ENCODE data around the gene NCAM2.

The NCAM2 gene

GRCh38 chr21:21268885-21269284 lies 270.7 kb downstream of the NCAM2 start:
- H3K4me1 ChIP-seq (ENCODE audit: control insufficient read depth in 1 of 2, insufficient read depth in 2 of 2, low read length in 2 of 2) = no peaks in the 10 kb centered on the region
- no peak overlapping the region for H3K4me3 ChIP-seq (ENCODE audit: low read depth in 1 of 2, low read length in 2 of 2)
- H3K9ac ChIP-seq (ENCODE audit: low read depth in 1 of 2, low read length in 2 of 2) = no peak overlapping the region
- H3K27me3 ChIP-seq (ENCODE audit: control insufficient read depth in 1 of 2, insufficient read depth in 2 of 2, low read length in 2 of 2) = no peaks in the 10 kb centered on the region
- no peaks in the 10 kb centered on the region for H3K36me3 ChIP-seq (ENCODE audit: control insufficient read depth in 1 of 2, insufficient read depth in 2 of 2, low read length in 2 of 2)
- peaks cover 0 to 3% of the 10 kb centered on the region in 2 donors for H3K9me3 ChIP-seq (ENCODE audit: control insufficient read depth in 1 of 2, low read length in 2 of 2)
- H3K27ac ChIP-seq (ENCODE audit: low read depth, low read length) = no peak overlapping the region

- H3K27ac ChIP-seq (ENCODE audit: low read depth, low read length) = no peak overlapping the region
- H3K4me3 ChIP-seq (ENCODE audit: low read depth in 1 of 2, low read length in 2 of 2) = no peak overlapping the region
- H3K36me3 ChIP-seq (ENCODE audit: control insufficient read depth in 1 of 2, insufficient read depth in 2 of 2, low read length in 2 of 2) = no peaks in the 10 kb centered on the region
- H3K27me3 ChIP-seq (ENCODE audit: control insufficient read depth in 1 of 2, insufficient read depth in 2 of 2, low read length in 2 of 2) = no peaks in the 10 kb centered on the region
- H3K4me1 ChIP-seq (ENCODE audit: control insufficient read depth in 1 of 2, insufficient read depth in 2 of 2, low read length in 2 of 2) = no peaks in the 10 kb centered on the region
- H3K9ac ChIP-seq (ENCODE audit: low read depth in 1 of 2, low read length in 2 of 2) = no peak overlapping the region
- no peaks in the 10 kb centered on the region for H3K9me3 ChIP-seq (ENCODE audit: control insufficient read depth in 1 of 2, low read length in 2 of 2)
These were observed 281.1 kb downstream of the NCAM2 start for GRCh38 chr21:21279193-21279901.

- Histone ChIP-seq H3K4me1 (ENCODE audit: control insufficient read depth in 1 of 2, insufficient read depth in 2 of 2, low read length in 2 of 2) (no peaks in the 10 kb centered on the region), H3K9me3 (ENCODE audit: control insufficient read depth in 1 of 2, low read length in 2 of 2) (no peaks in the 10 kb centered on the region), H3K27me3 (ENCODE audit: control insufficient read depth in 1 of 2, insufficient read depth in 2 of 2, low read length in 2 of 2) (no peaks in the 10 kb centered on the region), H3K9ac (ENCODE audit: low read depth in 1 of 2, low read length in 2 of 2) (no peak overlapping the region), H3K4me3 (ENCODE audit: low read depth in 1 of 2, low read length in 2 of 2) (no peak overlapping the region), H3K36me3 (ENCODE audit: control insufficient read depth in 1 of 2, insufficient read depth in 2 of 2, low read length in 2 of 2) (no peaks in the 10 kb centered on the region), H3K27ac (ENCODE audit: low read depth, low read length) (no peak overlapping the region)
These were observed 285.6 kb downstream of the NCAM2 start for GRCh38 chr21:21283810-21284209.

GRCh38 chr21:21286170-21286798 lies 288.1 kb downstream of the NCAM2 start:
- H3K36me3 ChIP-seq (ENCODE audit: control insufficient read depth in 1 of 2, insufficient read depth in 2 of 2, low read length in 2 of 2) = no peaks in the 10 kb centered on the region
- H3K27ac ChIP-seq (ENCODE audit: low read depth, low read length) = no peak overlapping the region
- no peaks in the 10 kb centered on the region for H3K27me3 ChIP-seq (ENCODE audit: control insufficient read depth in 1 of 2, insufficient read depth in 2 of 2, low read length in 2 of 2)
- no peak overlapping the region for H3K9ac ChIP-seq (ENCODE audit: low read depth in 1 of 2, low read length in 2 of 2)
- no peaks in the 10 kb centered on the region for H3K9me3 ChIP-seq (ENCODE audit: control insufficient read depth in 1 of 2, low read length in 2 of 2)
- no peaks in the 10 kb centered on the region for H3K4me1 ChIP-seq (ENCODE audit: control insufficient read depth in 1 of 2, insufficient read depth in 2 of 2, low read length in 2 of 2)
- H3K4me3 ChIP-seq (ENCODE audit: low read depth in 1 of 2, low read length in 2 of 2) = no peak overlapping the region

- H3K4me1 ChIP-seq (ENCODE audit: control insufficient read depth in 1 of 2, insufficient read depth in 2 of 2, low read length in 2 of 2) = no peaks in the 10 kb centered on the region
- no peaks in the 10 kb centered on the region for H3K36me3 ChIP-seq (ENCODE audit: control insufficient read depth in 1 of 2, insufficient read depth in 2 of 2, low read length in 2 of 2)
- no peak overlapping the region for H3K27ac ChIP-seq (ENCODE audit: low read depth, low read length)
- H3K4me3 ChIP-seq (ENCODE audit: low read depth in 1 of 2, low read length in 2 of 2) = no peak overlapping the region
- H3K9me3 ChIP-seq (ENCODE audit: control insufficient read depth in 1 of 2, low read length in 2 of 2) = no peaks in the 10 kb centered on the region
- H3K27me3 ChIP-seq (ENCODE audit: control insufficient read depth in 1 of 2, insufficient read depth in 2 of 2, low read length in 2 of 2) = no peaks in the 10 kb centered on the region
- H3K9ac ChIP-seq (ENCODE audit: low read depth in 1 of 2, low read length in 2 of 2) = no peak overlapping the region
These were observed 292.5 kb downstream of the NCAM2 start for GRCh38 chr21:21290751-21291150.

- H3K27ac ChIP-seq (ENCODE audit: low read depth, low read length) = no peak overlapping the region
These were observed 293.8 kb downstream of the NCAM2 start for GRCh38 chr21:21291883-21292569.

GRCh38 chr21:21295303-21295702 lies 297.1 kb downstream of the NCAM2 start:
- Histone ChIP-seq H3K36me3 (ENCODE audit: control insufficient read depth in 1 of 2, insufficient read depth in 2 of 2, low read length in 2 of 2) (no peaks in the 10 kb centered on the region), H3K27ac (ENCODE audit: low read depth, low read length) (no peak overlapping the region), H3K4me3 (ENCODE audit: low read depth in 1 of 2, low read length in 2 of 2) (no peak overlapping the region), H3K9ac (ENCODE audit: low read depth in 1 of 2, low read length in 2 of 2) (no peak overlapping the region), H3K4me1 (ENCODE audit: control insufficient read depth in 1 of 2, insufficient read depth in 2 of 2, low read length in 2 of 2) (no peaks in the 10 kb centered on the region), H3K27me3 (ENCODE audit: control insufficient read depth in 1 of 2, insufficient read depth in 2 of 2, low read length in 2 of 2) (no peaks in the 10 kb centered on the region), H3K9me3 (ENCODE audit: control insufficient read depth in 1 of 2, low read length in 2 of 2) (peaks cover 0 to 3% of the 10 kb centered on the region in 2 donors)

More at GRCh38 chr21:21291883-21292569, 293.8 kb downstream of the NCAM2 start:
- no peaks in the 10 kb centered on the region for H3K27me3 ChIP-seq (ENCODE audit: control insufficient read depth in 1 of 2, insufficient read depth in 2 of 2, low read length in 2 of 2)
- H3K36me3 ChIP-seq (ENCODE audit: control insufficient read depth in 1 of 2, insufficient read depth in 2 of 2, low read length in 2 of 2) = no peaks in the 10 kb centered on the region
- no peak overlapping the region for H3K9ac ChIP-seq (ENCODE audit: low read depth in 1 of 2, low read length in 2 of 2)
- H3K9me3 ChIP-seq (ENCODE audit: control insufficient read depth in 1 of 2, low read length in 2 of 2) = no peaks in the 10 kb centered on the region
- no peaks in the 10 kb centered on the region for H3K4me1 ChIP-seq (ENCODE audit: control insufficient read depth in 1 of 2, insufficient read depth in 2 of 2, low read length in 2 of 2)
- no peak overlapping the region for H3K4me3 ChIP-seq (ENCODE audit: low read depth in 1 of 2, low read length in 2 of 2)

GRCh38 chr21:21297211-21297610 lies 299.0 kb downstream of the NCAM2 start:
- H3K9ac ChIP-seq (ENCODE audit: low read depth in 1 of 2, low read length in 2 of 2) = no peak overlapping the region
- H3K27ac ChIP-seq (ENCODE audit: low read depth, low read length) = no peak overlapping the region
- peaks cover 0 to 3% of the 10 kb centered on the region in 2 donors for H3K9me3 ChIP-seq (ENCODE audit: control insufficient read depth in 1 of 2, low read length in 2 of 2)
- no peaks in the 10 kb centered on the region for H3K36me3 ChIP-seq (ENCODE audit: control insufficient read depth in 1 of 2, insufficient read depth in 2 of 2, low read length in 2 of 2)
- H3K4me3 ChIP-seq (ENCODE audit: low read depth in 1 of 2, low read length in 2 of 2) = no peak overlapping the region
- no peaks in the 10 kb centered on the region for H3K27me3 ChIP-seq (ENCODE audit: control insufficient read depth in 1 of 2, insufficient read depth in 2 of 2, low read length in 2 of 2)
- H3K4me1 ChIP-seq (ENCODE audit: control insufficient read depth in 1 of 2, insufficient read depth in 2 of 2, low read length in 2 of 2) = no peaks in the 10 kb centered on the region

GRCh38 chr21:21301013-21301412 lies 302.8 kb downstream of the NCAM2 start:
- Histone ChIP-seq H3K4me3 (ENCODE audit: low read depth in 1 of 2, low read length in 2 of 2) (no peak overlapping the region), H3K4me1 (ENCODE audit: control insufficient read depth in 1 of 2, insufficient read depth in 2 of 2, low read length in 2 of 2) (no peaks in the 10 kb centered on the region), H3K27ac (ENCODE audit: low read depth, low read length) (no peak overlapping the region), H3K9me3 (ENCODE audit: control insufficient read depth in 1 of 2, low read length in 2 of 2) (peaks cover 0 to 3% of the 10 kb centered on the region in 2 donors), H3K9ac (ENCODE audit: low read depth in 1 of 2, low read length in 2 of 2) (no peak overlapping the region), H3K27me3 (ENCODE audit: control insufficient read depth in 1 of 2, insufficient read depth in 2 of 2, low read length in 2 of 2) (no peaks in the 10 kb centered on the region), H3K36me3 (ENCODE audit: control insufficient read depth in 1 of 2, insufficient read depth in 2 of 2, low read length in 2 of 2) (no peaks in the 10 kb centered on the region)

- Histone ChIP-seq H3K4me3 (ENCODE audit: low read depth in 1 of 2, low read length in 2 of 2) (no peak overlapping the region), H3K36me3 (ENCODE audit: control insufficient read depth in 1 of 2, insufficient read depth in 2 of 2, low read length in 2 of 2) (no peaks in the 10 kb centered on the region), H3K9ac (ENCODE audit: low read depth in 1 of 2, low read length in 2 of 2) (no peak overlapping the region), H3K9me3 (ENCODE audit: control insufficient read depth in 1 of 2, low read length in 2 of 2) (peaks cover 0 to 4% of the 10 kb centered on the region in 2 donors), H3K4me1 (ENCODE audit: control insufficient read depth in 1 of 2, insufficient read depth in 2 of 2, low read length in 2 of 2) (no peaks in the 10 kb centered on the region), H3K27me3 (ENCODE audit: control insufficient read depth in 1 of 2, insufficient read depth in 2 of 2, low read length in 2 of 2) (no peaks in the 10 kb centered on the region), H3K27ac (ENCODE audit: low read depth, low read length) (no peak overlapping the region)
These were observed 311.3 kb downstream of the NCAM2 start for GRCh38 chr21:21309510-21309909.
